ENCODE measurements around the gene CD2.
A peak's percentile ranks its signal among the peaks of the same experiment; 100 is the strongest.

Gene CD2, protein sequence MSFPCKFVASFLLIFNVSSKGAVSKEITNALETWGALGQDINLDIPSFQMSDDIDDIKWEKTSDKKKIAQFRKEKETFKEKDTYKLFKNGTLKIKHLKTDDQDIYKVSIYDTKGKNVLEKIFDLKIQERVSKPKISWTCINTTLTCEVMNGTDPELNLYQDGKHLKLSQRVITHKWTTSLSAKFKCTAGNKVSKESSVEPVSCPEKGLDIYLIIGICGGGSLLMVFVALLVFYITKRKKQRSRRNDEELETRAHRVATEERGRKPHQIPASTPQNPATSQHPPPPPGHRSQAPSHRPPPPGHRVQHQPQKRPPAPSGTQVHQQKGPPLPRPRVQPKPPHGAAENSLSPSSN

GRCh38 chr1:116754198-116754977 is at the start of gene CD2:
Gene CD2, plus strand, starts transcription at chr1:116754430. Its CDS starts 63 bp downstream, at chr1:116754493.
- no peak for DNase-seq

GRCh38 chr1:116706123-116706522 is 48.1 kb upstream of the CD2 start:
- peak; percentile 27 for DNase-seq

GRCh38 chr1:116706841-116707240 is 47.4 kb upstream of the CD2 start:
- DNase-seq, result no peak

DNA sequence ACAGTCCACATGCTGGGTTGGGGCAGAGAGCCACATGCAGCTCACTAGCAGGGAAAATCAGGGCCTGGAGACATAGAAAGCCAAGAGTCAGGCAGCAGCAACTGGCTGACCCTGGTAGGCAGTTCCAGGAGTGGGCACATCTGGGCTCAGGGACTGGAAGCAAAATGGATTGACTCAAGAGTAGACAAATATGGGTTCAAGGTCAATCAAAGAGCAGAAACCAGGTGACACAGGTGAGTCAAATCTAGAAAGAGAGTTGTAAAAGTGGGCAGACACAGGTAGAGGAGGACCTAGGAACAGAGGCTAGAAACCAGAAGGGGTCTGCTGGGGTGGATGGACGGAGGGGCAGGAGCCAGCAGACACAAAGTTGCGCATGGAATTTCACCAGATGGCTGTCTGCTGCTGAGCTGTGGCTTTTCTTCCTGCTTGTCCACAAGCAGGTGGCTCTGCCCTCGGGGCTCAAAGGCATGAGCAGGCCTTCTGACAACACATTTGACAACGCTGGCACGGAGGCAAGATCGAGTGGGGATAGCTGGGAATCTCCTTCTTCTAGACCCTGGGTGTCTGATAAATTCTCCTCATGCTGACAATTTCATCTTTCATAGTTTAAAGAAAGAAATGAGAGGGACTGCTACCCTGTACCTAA is 45.9 kb upstream of the CD2 start:
- no peak for DNase-seq

DNA sequence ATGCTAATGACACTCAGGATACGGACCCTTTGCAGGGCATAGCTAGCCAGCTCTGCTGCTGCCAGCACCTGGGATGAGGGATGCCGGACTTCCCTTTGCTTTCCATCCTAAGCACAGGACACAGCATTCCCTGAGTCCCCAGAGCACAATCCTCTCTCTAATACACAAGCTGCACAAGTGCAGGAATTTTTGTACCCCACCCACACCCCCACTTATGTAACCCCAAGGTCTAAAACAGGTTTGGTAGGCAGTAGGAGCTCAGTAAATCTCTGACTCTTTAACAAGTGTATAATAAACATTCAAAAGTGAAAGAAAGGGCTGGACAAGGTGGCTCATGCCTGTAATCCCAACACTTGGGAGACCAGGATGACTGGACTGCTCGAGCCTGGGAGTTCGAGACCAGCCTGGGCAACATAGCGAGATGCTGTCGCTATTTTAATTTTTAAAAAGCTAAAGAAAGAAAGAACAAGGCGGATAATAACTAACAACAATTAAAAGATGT is 44.5 kb upstream of the CD2 start:
- no peak for DNase-seq

DNA sequence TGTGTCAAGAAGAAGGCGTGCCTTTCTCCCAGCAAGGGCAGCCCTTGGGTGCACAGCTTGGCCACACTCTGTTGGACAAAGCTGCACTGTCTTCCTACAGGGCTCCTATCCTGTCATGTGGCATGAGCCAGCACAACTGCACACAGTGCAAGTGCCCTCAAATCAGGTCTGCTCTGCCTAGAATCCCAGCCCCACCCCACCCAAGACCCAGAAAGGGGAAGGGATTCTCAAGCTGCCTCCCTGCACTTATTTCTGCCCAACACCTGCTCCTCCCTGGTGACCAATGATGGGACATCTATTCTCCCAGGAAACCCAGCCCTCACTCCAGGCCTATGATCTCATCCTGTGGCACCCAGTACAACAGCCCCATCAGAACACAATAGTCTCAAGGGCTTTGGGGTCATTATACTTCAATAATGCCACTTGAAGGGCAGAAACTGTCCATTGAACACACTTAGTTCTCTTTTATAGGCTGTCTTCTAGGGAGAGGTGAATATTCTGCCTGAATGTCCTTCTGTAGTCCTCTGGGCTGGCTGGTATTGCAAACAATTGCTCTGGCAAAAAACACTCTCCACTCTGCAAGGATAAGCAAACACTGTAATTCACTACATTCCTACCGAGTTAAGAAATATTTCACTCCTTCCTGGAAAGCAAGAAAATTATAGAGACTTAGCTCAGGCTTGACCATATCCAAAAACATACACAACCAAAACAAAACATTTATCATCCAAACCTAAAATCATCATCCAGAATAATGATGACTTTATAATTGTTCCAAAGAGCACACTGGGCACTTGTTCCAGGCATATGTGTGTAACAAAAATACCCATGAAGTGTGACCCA is 43.6 kb upstream of the CD2 start:
- DNase-seq, result no peak

GRCh38 chr1:116711263-116711840 is 42.9 kb upstream of the CD2 start:
- no peak for DNase-seq

DNA sequence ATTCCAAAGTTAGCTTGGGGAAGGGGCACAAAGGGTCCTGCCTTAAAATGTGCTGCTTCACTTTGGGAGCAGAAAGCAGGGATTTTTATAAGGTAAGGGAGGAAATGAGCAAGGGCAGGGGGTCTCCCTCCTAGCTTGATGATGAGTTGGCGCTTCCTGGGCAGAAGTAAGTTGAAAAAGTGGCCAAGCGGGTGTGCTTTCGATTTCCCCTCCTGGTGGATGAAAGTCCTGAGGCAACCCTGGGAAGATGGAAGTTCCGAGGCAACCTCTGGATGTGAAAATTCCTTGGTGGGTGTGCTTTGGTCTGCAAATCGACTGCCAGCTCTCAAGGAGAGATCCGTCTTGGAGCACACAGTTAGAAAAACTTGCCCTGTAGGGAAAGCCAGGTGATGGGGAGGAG is 41.7 kb upstream of the CD2 start:
- no peak for DNase-seq

GRCh38 chr1:116713474-116713873 is 40.8 kb upstream of the CD2 start:
- DNase-seq, result no peak

GRCh38 chr1:116716391-116716790 is 37.8 kb upstream of the CD2 start:
- no peak for DNase-seq

DNA sequence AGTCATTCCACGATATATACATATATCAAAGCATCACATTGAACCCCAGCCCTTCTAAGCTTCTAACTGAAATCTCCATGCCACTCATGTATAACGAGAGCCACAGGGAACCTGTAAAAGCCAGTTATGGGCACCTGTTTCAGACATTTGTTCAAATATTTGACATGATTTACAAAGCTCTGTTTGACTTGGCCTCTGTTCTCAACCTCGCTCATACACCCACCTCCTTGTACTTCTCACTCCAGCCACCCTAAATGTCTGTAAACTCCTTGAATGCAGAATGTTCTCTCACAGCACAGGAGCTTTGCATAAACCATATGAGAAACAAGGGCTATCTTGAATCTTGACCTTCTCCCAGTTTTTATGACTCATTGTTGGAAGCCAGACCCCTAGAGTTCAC is 36.9 kb upstream of the CD2 start:
- peak; percentile 26 for DNase-seq

- no peak for DNase-seq
Observed at GRCh38 chr1:116720364-116721038, 33.7 kb upstream of the CD2 start.

DNA sequence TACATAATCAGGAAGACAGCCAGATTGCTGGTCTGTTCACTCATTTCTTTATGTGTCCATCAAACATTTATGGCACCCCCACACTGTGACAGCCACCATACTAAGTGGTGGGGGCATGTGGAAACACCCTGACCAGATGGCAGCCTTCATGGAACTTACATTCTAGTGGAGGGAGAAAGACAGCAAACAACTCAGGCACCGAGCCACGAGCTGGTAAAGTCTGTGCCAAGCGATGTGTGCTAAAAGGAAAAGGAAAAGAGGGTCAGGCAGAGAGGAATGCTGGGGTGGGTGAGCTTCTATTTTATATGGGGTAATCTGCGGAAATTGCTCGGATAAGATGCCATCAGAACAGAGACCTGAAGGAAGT is 33.2 kb upstream of the CD2 start:
- no peak for DNase-seq

GRCh38 chr1:116721451-116722007 is 32.7 kb upstream of the CD2 start:
- DNase-seq, result no peak

DNA sequence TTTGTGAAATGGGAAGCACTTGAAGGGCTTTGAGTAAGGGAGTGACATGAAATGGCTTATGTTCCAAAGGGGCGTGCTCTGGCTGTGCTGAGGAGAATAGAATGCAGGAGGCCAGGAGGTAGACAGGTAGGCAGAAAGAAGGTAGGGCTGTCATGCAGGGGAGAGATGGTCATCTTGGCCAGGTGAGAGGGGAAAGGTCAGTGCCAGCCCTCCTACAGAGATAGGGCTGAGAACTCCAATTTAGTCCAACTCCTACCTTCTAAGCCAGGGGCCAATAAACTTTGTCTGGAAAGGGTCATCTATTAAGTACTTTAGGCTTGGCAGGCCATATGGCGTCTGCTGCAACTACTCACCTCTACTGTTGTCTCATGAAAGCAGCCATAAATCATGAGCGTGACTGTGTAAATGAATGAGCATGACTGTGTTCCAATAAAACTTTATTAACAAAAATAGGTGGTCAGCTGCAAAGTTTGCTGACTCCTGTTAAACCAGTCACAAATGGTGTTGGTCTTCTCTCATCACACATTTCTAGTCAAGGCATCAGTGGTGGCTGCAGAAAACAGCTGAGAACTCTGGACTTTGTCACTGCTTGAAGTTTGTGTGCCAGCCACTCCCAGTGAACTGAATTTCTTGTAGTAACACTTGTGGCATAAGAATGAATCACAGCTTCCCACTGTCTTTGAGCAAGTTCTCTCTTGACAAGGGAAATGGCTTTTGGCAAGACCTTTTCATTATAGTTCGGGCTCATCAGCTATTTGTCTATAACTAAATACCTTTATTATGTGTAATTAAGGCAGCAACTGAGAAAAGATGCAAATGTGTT is 32.0 kb upstream of the CD2 start:
- DNase-seq, result no peak

- peak; percentile 29 for DNase-seq
Observed at GRCh38 chr1:116724765-116725375, 29.4 kb upstream of the CD2 start.

DNA sequence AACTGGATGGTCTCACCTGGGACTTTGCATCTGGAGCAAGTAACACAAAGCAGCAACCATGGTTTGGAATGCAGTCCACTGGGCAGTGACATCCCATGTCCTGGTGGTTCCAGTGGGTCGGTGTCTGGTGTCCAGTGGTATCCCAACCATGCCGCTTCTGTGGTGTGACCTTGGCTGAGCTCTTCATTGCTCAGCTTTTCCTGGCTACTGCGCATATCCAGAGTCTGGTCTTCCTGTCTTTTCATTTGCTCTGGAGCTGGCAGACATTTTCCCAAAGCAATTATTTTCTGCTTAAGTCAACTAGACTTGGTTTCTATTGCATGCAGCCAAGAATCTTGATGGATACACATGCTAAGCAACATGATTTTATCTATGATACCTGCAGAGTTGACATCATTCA is 28.4 kb upstream of the CD2 start:
- DNase-seq, result no peak

GRCh38 chr1:116726872-116727820 is 27.1 kb upstream of the CD2 start:
- no peak for DNase-seq

- no peak for DNase-seq
Observed at GRCh38 chr1:116731439-116731838, 22.8 kb upstream of the CD2 start.

All from NCI-H748 treated with DMSO at 0.1 percent for 48 hours (cell line).